ENCODE results near the gene EFL1.
"Not testable (repeated sequence)": the region's sequence is repeated elsewhere in the genome, so short reads cannot be mapped to it uniquely, and the experiment has no call there.

EFL1 gene

DNA sequence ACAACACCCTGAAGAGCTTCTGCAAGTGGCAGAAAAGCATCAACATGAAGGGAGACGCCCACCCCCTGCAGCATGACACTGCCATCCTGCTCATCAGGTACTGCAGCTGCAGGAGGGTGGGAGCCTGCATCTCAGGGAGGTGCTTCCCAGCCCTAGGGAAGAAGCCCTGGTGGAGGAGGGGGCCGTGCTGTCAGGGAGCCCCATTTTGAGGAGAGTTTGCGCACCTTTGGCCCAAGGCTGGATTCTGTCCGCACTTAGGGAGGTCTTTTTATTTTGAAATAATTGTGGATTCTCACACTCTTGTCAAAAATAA lies 42.2 kb upstream of the EFL1 start:
- no peak overlapping the region for H3K4me3 ChIP-seq (ENCODE audit: low read depth, low read length)
- no peak for DNase-seq
- TF ChIP-seq, protein P1, sequence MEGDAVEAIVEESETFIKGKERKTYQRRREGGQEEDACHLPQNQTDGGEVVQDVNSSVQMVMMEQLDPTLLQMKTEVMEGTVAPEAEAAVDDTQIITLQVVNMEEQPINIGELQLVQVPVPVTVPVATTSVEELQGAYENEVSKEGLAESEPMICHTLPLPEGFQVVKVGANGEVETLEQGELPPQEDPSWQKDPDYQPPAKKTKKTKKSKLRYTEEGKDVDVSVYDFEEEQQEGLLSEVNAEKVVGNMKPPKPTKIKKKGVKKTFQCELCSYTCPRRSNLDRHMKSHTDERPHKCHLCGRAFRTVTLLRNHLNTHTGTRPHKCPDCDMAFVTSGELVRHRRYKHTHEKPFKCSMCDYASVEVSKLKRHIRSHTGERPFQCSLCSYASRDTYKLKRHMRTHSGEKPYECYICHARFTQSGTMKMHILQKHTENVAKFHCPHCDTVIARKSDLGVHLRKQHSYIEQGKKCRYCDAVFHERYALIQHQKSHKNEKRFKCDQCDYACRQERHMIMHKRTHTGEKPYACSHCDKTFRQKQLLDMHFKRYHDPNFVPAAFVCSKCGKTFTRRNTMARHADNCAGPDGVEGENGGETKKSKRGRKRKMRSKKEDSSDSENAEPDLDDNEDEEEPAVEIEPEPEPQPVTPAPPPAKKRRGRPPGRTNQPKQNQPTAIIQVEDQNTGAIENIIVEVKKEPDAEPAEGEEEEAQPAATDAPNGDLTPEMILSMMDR (IDR thresholded peaks at IDR 0.05; ENCODE audit: low read depth, low read length): no peak
- H3K27ac ChIP-seq: no peak overlapping the region
- H3K27me3 ChIP-seq (ENCODE audit: insufficient read depth, low read depth, severe bottlenecking): no peaks in the 10 kb centered on the region
- no peaks in the 10 kb centered on the region for H3K9me3 ChIP-seq (ENCODE audit: severe bottlenecking)
- no peaks in the 10 kb centered on the region for H3K36me3 ChIP-seq

DNA sequence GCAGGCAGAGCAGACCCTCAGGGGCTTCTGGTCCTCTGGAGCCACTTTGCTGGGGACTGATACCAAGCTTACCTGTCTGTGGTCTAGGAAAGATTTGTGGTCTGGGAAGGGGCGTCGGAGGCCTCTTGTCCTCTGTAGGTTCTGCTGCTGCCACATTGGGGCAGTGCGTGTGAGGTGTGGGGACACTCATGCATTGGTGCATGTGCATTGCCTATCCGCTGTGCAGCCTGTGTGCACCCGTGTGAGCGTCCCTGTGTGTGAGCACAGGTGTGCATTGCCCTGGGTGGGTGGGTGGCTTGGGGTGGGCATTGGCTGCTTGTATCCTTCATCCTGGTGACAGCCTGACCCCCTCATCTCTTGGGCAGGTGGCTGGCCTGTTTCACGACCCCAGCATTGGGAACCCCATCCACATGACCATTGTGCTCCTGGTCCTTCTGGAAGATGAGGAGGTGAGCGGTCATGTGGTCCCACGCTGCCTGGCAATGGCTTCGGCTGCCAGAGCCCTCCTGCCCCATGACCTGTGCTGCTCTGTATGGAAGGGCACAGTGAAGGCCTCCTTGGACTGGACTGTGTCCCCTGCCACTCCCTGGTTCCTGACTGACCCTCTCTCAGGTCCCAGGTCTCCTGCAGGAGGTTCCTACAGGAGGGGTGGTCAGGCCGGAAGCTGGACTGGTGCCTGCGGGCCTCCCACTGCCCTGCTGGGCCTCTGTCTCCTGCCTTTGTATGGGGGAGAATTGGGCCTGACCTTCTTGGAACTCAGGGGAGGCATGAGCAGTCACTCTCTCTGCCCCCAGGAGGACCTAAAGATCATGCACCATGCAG lies 41.6 kb upstream of the EFL1 start:
- Histone ChIP-seq H3K4me3 (ENCODE audit: low read depth, low read length) (no peak overlapping the region), H3K9me3 (ENCODE audit: severe bottlenecking) (no peaks in the 10 kb centered on the region), H3K27me3 (ENCODE audit: insufficient read depth, low read depth, severe bottlenecking) (no peaks in the 10 kb centered on the region), H3K36me3 (no peaks in the 10 kb centered on the region), H3K27ac (no peak overlapping the region)
- TF ChIP-seq, protein P1 (IDR thresholded peaks at IDR 0.05; ENCODE audit: low read depth, low read length): no peak
- no peak for DNase-seq

DNA sequence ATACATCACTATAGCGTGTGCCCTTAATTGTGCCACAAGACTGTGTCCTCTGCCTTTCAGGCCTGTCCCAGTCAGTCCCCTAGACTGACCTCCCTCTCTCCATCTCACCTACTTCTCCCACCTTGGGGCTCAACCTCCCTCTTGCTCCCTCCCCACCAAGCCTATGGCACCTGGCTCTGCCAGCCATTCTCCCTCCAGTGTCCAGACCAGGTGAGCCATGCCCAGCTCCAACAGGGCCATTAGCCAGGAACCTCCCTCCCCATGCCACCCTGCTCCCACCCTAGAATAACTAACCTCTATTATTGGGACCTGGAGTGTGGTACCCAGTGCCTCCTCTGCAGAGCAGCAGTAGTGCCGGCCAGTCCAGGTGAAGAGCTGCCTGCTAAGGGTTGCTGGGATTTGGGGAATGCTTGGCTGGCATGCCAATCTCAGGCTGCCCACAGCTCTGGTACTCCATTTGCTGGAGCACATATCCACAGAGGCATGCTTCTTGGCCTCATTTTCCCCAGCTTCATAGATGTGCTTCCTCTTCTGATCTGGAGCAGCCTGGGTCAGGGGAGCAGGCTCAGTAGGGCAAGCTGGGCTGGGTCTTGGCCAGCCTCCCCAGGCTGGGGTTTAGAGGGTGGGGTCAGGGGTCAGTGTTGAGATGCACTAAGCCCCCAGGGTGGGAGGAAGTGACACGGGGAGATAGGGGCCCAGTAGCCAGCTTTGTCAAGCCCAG lies 38.9 kb upstream of the EFL1 start:
- Histone ChIP-seq H3K9me3 (ENCODE audit: severe bottlenecking) (no peaks in the 10 kb centered on the region), H3K4me3 (ENCODE audit: low read depth, low read length) (no peak overlapping the region), H3K36me3 (no peaks in the 10 kb centered on the region), H3K27me3 (ENCODE audit: insufficient read depth, low read depth, severe bottlenecking) (no peaks in the 10 kb centered on the region), H3K27ac (no peak overlapping the region)
- DNase-seq: no peak
- TF ChIP-seq, protein P1 (IDR thresholded peaks at IDR 0.05; ENCODE audit: low read depth, low read length): no peak

DNA sequence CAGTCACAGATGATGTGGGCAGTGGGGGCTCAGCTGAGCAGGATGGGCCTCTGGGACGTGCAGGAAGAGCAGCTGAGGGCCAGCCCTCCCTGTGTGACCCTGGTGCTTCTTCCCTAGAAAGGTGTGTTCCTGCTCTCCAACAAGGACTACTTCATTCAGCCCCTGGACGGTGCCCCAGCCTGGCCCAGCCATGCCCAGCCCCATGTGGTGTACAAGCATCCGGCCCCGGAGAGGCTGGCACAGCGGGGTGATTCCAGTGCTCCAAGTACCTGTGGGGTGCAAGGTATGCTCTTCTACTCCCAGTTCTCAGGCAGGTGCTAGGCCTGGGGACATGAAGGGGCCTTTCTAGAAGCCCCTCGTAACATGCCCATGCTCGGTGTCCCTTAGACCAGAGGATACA lies 38.3 kb upstream of the EFL1 start:
- no peak overlapping the region for H3K27ac ChIP-seq
- no peaks in the 10 kb centered on the region for H3K36me3 ChIP-seq
- no peaks in the 10 kb centered on the region for H3K27me3 ChIP-seq (ENCODE audit: insufficient read depth, low read depth, severe bottlenecking)
- TF ChIP-seq, protein P1 (IDR thresholded peaks at IDR 0.05; ENCODE audit: low read depth, low read length): no peak
- no peak for DNase-seq
- H3K9me3 ChIP-seq (ENCODE audit: severe bottlenecking): no peaks in the 10 kb centered on the region
- no peak overlapping the region for H3K4me3 ChIP-seq (ENCODE audit: low read depth, low read length)

DNA sequence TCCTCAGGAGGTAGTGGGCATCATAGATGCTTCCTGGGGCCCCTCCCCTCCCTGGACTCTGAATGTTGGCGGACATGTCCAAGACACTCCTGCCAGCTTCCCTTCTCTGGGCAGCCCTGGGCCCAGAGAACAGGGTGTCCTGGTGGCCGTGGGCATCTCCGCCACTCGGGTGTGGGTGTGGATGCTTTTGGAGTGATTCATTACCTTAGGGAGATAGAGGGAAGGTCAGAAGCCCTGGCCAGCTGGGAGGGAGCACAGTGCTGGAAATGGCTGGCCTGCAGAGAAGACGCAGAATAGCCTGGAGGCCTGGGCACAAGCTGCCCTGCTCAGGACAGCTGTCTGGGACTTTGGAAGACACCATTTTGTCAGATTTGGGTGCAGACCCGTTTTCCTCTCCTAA lies 37.8 kb upstream of the EFL1 start:
- H3K27ac ChIP-seq; DNase-seq; H3K9me3 ChIP-seq (ENCODE audit: severe bottlenecking): not testable (repeated sequence)

DNA sequence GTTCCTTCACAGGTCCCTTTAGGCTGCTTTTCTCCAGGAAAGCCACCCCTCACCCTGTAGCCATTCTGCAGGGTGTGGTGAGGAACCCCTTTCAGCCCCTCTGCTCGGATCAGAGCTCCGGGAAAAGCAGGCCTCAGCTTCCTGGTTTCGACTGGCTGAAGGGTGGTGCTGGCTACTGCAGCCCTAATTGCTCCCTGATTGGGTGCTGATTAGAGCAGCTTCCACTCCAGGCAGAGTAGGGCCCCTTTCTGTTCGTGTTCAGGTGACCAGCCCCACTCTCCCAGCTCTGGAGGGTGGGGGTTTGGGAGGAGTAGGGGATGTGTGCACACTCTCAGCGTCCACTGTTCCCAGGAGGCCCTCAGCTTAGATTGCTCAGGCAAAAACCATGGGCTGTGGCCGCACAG lies 37.0 kb upstream of the EFL1 start:
- not testable (repeated sequence) for H3K27me3 ChIP-seq (ENCODE audit: insufficient read depth, low read depth, severe bottlenecking); H3K4me3 ChIP-seq (ENCODE audit: low read depth, low read length); H3K9me3 ChIP-seq (ENCODE audit: severe bottlenecking); H3K36me3 ChIP-seq; H3K27ac ChIP-seq; DNase-seq

More for the DNA sequence above, 37.8 kb upstream of the EFL1 start:
- not testable (repeated sequence) for H3K4me3 ChIP-seq (ENCODE audit: low read depth, low read length); H3K27me3 ChIP-seq (ENCODE audit: insufficient read depth, low read depth, severe bottlenecking); H3K36me3 ChIP-seq

Data from WERI-Rb-1 (cell line).